HG03103 (cell line): ENCODE data around the gene PRDX2.

ENCODE experiments used
- ATAC-seq: cut with Tn5 transposase; IDR thresholded peaks from one replicate; pipeline ENCODE4 v1.9.1; 2021; ENCODE audit warnings: low read depth; ENCODE audit not compliant: unreplicated experiment

The PRDX2 gene

GRCh38 chr19:12793290-12794195 is 8.1 kb downstream of the PRDX2 start:
- no peak for ATAC-seq

GRCh38 chr19:12792853-12793289 is 8.7 kb downstream of the PRDX2 start:
- ATAC-seq: no peak

- ATAC-seq: no peak
These were observed 9.3 kb downstream of the PRDX2 start for GRCh38 chr19:12792051-12792852.

GRCh38 chr19:12791345-12792050 is 10.1 kb downstream of the PRDX2 start, which contains the start of gene JUNB:
Gene JUNB (plus strand): TSS chr19:12791486. CDS start chr19:12791772, 286 bp downstream.
- peak; percentile 28 for ATAC-seq

GRCh38 chr19:12790628-12791344 is 10.8 kb downstream of the PRDX2 start:
- ATAC-seq: no peak

GRCh38 chr19:12789904-12790619 is 11.5 kb downstream of the PRDX2 start:
- ATAC-seq: peak; percentile 39

GRCh38 chr19:12789098-12789903 is 12.3 kb downstream of the PRDX2 start:
- no peak for ATAC-seq

- ATAC-seq: no peak
These were observed 12.9 kb downstream of the PRDX2 start for GRCh38 chr19:12788682-12789097.

GRCh38 chr19:12788042-12788681 is 13.4 kb downstream of the PRDX2 start:
- ATAC-seq: no peak

GRCh38 chr19:12787458-12787857 is 14.1 kb downstream of the PRDX2 start:
- no peak for ATAC-seq

- ATAC-seq: no peak
These were observed 14.6 kb downstream of the PRDX2 start for GRCh38 chr19:12786952-12787351.

GRCh38 chr19:12786141-12786870 is 15.3 kb downstream of the PRDX2 start:
- ATAC-seq: no peak

- ATAC-seq: no peak
These were observed 16.1 kb downstream of the PRDX2 start for GRCh38 chr19:12785431-12786031.

GRCh38 chr19:12784871-12785430 is 16.6 kb downstream of the PRDX2 start:
- ATAC-seq: no peak

GRCh38 chr19:12784394-12784870 is 17.2 kb downstream of the PRDX2 start:
- no peak for ATAC-seq

GRCh38 chr19:12783849-12784393 is 17.7 kb downstream of the PRDX2 start:
- no peak for ATAC-seq
